ENCODE measurements around the gene CHSY3.

The CHSY3 gene

GRCh38 chr5:129904102-129904666 lies at the start of gene CHSY3:
CHSY3 (plus strand) TSS chr5:129904465.
- DNase-seq: no peak

- no peak for DNase-seq
Observed at GRCh38 chr5:129856325-129856724, 47.9 kb upstream of the CHSY3 start.

GRCh38 chr5:129857116-129857515 lies 47.1 kb upstream of the CHSY3 start:
- DNase-seq: no peak

GRCh38 chr5:129858131-129858675 lies 46.1 kb upstream of the CHSY3 start:
- no peak for DNase-seq

- no peak for DNase-seq
Observed at GRCh38 chr5:129884322-129884721, 19.9 kb upstream of the CHSY3 start.

GRCh38 chr5:129899454-129899853 lies 4.8 kb upstream of the CHSY3 start:
- no peak for DNase-seq

- DNase-seq: no peak
Observed at GRCh38 chr5:129902816-129903215, 1.4 kb upstream of the CHSY3 start.

- no peak for DNase-seq
Observed at GRCh38 chr5:129903466-129904101, 681 bp upstream of the CHSY3 start.

GRCh38 chr5:129904667-129905472 lies 605 bp downstream of the CHSY3 start:
- no peak for DNase-seq

- no peak for DNase-seq
Observed at GRCh38 chr5:129905473-129906176, 1.4 kb downstream of the CHSY3 start.

GRCh38 chr5:129906177-129906887 lies 2.1 kb downstream of the CHSY3 start:
- no peak for DNase-seq

GRCh38 chr5:129909225-129909624 lies 5.0 kb downstream of the CHSY3 start:
- no peak for DNase-seq

GRCh38 chr5:129912601-129913255 lies 8.5 kb downstream of the CHSY3 start:
- no peak for DNase-seq

GRCh38 chr5:129915415-129915814 lies 11.2 kb downstream of the CHSY3 start:
- no peak for DNase-seq

- no peak for DNase-seq
Observed at GRCh38 chr5:129917224-129917623, 13.0 kb downstream of the CHSY3 start.

GRCh38 chr5:129921204-129921603 lies 16.9 kb downstream of the CHSY3 start:
- no peak for DNase-seq

- DNase-seq: no peak
Observed at GRCh38 chr5:129930221-129930620, 26.0 kb downstream of the CHSY3 start.

- DNase-seq: no peak
Observed at GRCh38 chr5:129935626-129936025, 31.4 kb downstream of the CHSY3 start.

GRCh38 chr5:129938077-129938476 lies 33.8 kb downstream of the CHSY3 start:
- no peak for DNase-seq

GRCh38 chr5:129943936-129944335 lies 39.7 kb downstream of the CHSY3 start:
- no peak for DNase-seq

- no peak for DNase-seq
Observed at GRCh38 chr5:129945028-129945427, 40.8 kb downstream of the CHSY3 start.

GRCh38 chr5:129945774-129946270 lies 41.6 kb downstream of the CHSY3 start:
- no peak for DNase-seq
